OCI-LY1 (cell line): ENCODE results near the gene PALB2.

Source experiments
- CTCF ChIP-seq: fragments of 200-600 bp; sonication (generic), shearing (Covaris generic); IDR thresholded peaks from 2 replicates; pipeline ENCODE4 v1.5.1; 2017; ENCODE audit warnings: mild to moderate bottlenecking, antibody characterized with exemption, low read length, moderate library complexity, mixed read lengths
- EZH2 ChIP-seq: fragments of 200-600 bp; sonication (generic), shearing (Covaris generic); IDR thresholded peaks from 2 replicates; pipeline ENCODE4 v1.8.0; 2017; ENCODE audit warnings: borderline replicate concordance, mixed run types, mild to moderate bottlenecking, antibody characterized with exemption, low read length, moderate library complexity, mixed read lengths

- TF ChIP-seq EZH2 = no peak
- peak; percentile 71 for TF ChIP-seq CTCF
Observed at GRCh38 chr16:23597003-23597756, 43.9 kb downstream of the PALB2 start.
